ENCODE data around the gene CHCHD4. TPM values are rescaled to one million over a fixed set of nuclear protein-coding genes. Genes with fewer than 3 reads are reported as not detected.

The CHCHD4 gene
- total RNA-seq, 1 donor: 10.8 TPM

DNA sequence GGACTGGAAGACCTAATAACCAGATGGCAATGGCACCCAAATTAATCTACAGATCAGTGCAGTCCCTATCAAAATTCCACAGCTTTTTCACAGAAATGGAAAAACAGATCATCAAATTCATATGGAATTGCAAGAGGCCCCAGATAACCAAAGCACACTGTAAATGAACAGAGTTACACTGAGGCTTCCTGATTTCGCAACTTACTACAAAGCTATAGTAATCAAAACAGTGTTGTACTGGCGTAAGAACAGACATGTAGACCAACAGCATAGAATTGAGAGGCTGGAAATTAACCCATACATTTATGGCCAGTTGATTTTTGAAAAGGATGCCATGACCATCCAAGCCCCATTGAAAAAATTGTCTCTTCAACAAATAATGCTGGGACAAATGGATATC, 37.5 kb upstream of the CHCHD4 start:
- DNase-seq (ENCODE audit: low read depth): peak; percentile 55
- no peak for TF ChIP-seq CTCF (IDR thresholded peaks at IDR 0.05; ENCODE audit: insufficient read depth, low read depth, low read length)
- no peak overlapping the region for H3K4me3 ChIP-seq (ENCODE audit: low read depth, low read length)

DNA sequence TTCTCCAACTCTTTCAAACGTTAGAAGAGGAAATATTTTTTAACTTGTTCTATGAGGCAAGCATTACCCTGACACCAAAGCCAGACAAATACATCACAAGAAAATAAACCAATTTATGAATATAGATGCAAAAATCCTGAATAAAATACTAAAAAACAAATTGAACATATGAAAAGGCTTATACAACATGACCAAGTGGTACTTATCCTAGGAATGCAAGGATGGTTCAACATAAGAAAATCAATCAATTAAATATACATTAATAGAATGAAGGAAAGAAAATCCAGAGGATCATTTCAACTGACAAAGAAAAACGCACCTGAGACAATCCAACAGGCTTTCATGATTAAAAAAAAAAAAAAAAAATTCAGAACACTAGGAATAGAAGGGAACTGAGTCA, 36.6 kb upstream of the CHCHD4 start:
- H3K4me3 ChIP-seq (ENCODE audit: low read depth, low read length): no peak overlapping the region
- DNase-seq (ENCODE audit: low read depth): no peak
- TF ChIP-seq CTCF (IDR thresholded peaks at IDR 0.05; ENCODE audit: insufficient read depth, low read depth, low read length): no peak

DNA sequence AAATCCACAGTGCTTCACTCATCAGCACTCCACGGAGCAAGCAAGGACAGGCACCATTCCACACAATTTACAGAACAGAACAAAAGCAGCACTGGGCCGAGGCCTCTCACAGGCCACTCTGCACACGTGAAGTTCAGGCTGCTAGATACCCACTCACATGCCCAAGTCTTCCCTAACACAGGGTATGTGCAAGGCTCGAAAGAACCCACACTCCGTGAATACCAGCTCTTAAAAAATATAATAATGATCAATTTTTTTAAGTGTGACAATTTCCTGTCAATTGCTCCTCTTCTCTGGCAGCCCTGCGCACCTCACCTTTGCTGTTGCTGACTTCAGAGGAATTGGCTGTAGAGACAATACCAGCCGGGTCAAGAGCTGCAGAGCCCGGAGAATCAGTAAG, 34.8 kb upstream of the CHCHD4 start:
- H3K4me3 ChIP-seq (ENCODE audit: low read depth, low read length): no peak overlapping the region
- DNase-seq (ENCODE audit: low read depth): no peak
- TF ChIP-seq CTCF (IDR thresholded peaks at IDR 0.05; ENCODE audit: insufficient read depth, low read depth, low read length): no peak

GRCh38 chr3:14158370-14158769, 33.7 kb upstream of the CHCHD4 start:
- DNase-seq (ENCODE audit: low read depth): no peak
- no peak overlapping the region for H3K4me3 ChIP-seq (ENCODE audit: low read depth, low read length)
- no peak for TF ChIP-seq CTCF (IDR thresholded peaks at IDR 0.05; ENCODE audit: insufficient read depth, low read depth, low read length)

- no peak for DNase-seq (ENCODE audit: low read depth)
- H3K4me3 ChIP-seq (ENCODE audit: low read depth, low read length): no peak overlapping the region
- no peak for TF ChIP-seq CTCF (IDR thresholded peaks at IDR 0.05; ENCODE audit: insufficient read depth, low read depth, low read length)
Observed at GRCh38 chr3:14157951-14158350, 33.3 kb upstream of the CHCHD4 start.

DNA sequence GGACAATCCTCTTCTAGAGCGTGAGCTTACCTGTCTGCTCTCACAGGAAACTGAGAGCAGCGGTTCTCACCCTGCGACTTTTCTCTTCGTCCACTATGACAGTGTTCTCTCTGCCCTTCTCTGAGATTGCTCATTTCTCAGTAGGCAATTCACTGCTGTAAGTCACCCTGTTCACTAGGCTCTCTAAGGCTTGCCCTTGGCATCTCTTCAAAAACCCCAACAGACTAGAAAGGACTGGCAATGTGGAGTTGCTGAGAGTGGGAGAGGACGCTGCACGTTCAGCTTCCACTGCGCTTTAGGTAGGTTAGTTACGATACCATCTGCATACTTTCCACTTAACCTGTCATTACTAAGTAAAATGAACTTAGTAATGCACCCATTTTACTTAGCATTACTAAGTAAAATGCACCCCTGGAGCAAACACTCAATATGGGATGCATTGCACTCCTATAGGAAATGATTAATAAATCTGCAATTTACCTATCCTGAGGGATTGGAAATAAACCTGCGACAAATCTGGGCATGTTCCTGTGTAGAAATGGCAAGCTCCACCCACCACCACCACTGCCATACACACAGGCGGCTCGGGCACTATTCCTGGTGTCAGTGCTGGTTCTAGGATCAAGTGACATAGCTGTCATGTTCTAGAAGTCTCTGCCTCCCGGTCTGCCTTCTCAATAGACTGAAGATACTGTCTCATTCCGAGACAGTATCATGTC, 32.3 kb upstream of the CHCHD4 start:
- no peak for DNase-seq (ENCODE audit: low read depth)
- no peak overlapping the region for H3K4me3 ChIP-seq (ENCODE audit: low read depth, low read length)
- TF ChIP-seq CTCF (IDR thresholded peaks at IDR 0.05; ENCODE audit: insufficient read depth, low read depth, low read length): no peak

GRCh38 chr3:14156201-14156600, 31.5 kb upstream of the CHCHD4 start:
- no peak overlapping the region for H3K4me3 ChIP-seq (ENCODE audit: low read depth, low read length)
- DNase-seq (ENCODE audit: low read depth): no peak
- TF ChIP-seq CTCF (IDR thresholded peaks at IDR 0.05; ENCODE audit: insufficient read depth, low read depth, low read length): no peak

Measured in fibroblast of villous mesenchyme (primary cell).